GM21786 (cell line): ENCODE data around the gene TRMO.
"Not testable (repeated sequence)": the region's sequence is repeated elsewhere in the genome, so short reads cannot be mapped to it uniquely, and the experiment has no call there.

Experiments
- ATAC-seq: cut with Tn5 transposase; IDR thresholded peaks from one replicate; pipeline ENCODE4 v1.9.1; 2021; ENCODE audit not compliant: unreplicated experiment

Gene TRMO, protein sequence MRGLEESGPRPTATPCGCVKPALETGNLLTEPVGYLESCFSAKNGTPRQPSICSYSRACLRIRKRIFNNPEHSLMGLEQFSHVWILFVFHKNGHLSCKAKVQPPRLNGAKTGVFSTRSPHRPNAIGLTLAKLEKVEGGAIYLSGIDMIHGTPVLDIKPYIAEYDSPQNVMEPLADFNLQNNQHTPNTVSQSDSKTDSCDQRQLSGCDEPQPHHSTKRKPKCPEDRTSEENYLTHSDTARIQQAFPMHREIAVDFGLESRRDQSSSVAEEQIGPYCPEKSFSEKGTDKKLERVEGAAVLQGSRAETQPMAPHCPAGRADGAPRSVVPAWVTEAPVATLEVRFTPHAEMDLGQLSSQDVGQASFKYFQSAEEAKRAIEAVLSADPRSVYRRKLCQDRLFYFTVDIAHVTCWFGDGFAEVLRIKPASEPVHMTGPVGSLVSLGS

DNA sequence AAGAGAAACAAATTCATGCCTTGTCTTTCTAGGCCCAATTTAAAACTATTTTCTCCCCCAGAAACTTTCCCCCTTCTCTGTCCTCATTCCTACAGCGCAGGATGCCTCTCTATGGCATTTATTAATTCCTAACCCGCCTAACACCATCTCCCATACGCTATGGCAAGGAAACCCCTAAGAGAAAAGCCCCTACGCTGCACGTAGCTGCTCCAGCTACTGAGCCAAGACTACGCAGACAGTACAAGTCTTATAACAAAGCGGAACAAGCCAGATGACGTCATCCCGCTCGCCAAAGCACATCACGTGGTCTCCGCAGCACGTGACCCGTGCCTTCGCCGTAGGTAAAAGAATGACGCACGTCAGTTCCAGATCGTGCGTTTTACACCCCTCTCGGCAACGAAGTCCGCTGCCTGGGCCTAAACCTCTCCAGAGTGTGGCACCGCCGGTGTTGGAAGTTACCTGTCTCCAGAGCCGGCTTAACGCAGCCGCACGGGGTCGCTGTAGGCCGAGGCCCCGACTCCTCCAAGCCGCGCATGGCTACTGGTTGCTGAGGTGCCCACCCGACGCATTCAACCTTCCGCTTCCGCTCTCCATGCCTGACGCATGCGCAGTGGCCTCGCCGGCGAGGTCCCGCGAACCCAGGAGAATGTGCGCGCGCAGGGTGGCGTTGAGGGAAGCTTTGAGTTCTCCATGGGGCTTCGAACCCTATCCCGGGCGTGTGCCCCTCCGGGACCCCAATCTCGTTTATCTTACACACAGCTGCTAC, at the start of gene TRMO:
TRMO (minus strand) TSS at position 542 of the 766 bp plus-strand sequence; CDS start at position 535, 7 bp downstream.
- ATAC-seq, result peak; percentile 80

DNA sequence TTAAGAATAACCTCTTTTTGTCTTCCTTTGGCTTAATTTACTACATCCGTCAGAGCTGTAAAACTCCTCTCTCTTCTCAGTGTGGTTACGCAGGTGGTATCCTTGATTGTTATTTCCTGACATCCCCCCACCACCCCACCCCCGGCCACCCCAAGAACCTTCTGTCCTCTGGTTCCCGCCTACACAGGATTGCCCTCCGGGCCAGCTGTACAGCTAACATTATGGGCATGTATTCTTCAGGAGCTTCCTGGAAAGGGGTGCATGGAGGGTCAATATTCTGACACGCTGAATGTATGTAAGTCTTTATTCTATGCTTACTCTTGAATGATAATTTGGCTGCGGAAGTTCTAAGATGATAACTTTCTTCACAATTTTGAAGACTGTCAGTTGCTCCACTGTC, 47.9 kb upstream of the TRMO start:
- ATAC-seq, result no peak

DNA sequence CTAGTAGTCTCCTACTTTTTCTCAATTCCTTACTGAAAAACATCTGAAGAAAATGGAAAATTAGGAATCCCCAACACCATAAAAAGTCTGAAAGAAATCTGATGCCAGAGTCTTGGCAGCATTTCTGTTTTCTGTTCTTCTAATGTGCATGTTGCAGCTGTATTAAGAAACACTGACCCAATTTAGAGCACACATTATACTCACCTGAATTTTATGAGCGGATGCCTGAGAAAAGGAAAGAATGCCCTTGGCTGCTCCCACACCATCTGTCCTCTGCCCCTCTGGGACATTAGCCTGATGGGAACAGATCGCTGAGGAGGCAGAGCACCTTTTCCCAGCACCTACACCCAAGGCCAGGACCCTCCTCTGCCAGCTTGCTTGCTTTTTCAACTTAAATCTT, 46.7 kb upstream of the TRMO start:
- no peak for ATAC-seq

DNA sequence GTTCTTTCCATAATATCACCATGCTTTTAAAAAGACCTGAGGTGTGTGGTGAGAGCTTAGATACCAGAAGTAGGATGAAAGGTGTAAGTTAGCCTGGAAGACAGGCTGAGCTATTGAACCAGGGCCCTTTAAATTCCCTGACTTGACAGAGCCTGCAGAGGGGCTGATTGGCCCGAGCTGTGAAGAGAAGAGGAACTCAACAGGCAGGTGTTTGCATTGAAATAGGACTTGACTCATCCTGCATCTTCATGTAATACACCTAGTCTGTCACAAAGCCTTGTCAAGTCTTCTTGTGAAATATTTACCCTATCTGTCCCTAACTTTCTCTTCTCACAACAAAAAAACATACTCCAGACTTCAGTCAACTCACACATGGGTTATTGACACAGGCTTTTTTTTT, 44.2 kb upstream of the TRMO start:
- ATAC-seq, result no peak

DNA sequence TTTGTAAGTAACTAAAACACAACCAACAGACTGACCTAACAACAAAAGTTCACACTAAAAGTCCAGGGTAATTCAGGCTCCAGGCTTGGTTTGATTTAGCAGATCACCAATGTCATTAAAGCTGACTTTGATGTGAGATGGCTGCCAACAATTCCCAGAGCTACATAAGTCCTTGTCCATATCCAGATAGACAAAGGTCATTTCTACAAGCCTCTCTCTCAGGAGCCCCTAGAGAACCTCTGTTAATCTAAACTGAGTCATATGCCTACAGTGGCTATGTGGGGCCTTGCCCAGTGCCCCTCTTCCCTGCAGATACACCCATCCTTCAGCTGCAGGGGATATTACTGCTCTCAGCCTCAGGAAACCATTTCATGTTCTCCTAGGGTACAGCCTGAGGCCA, 42.6 kb upstream of the TRMO start:
- no peak for ATAC-seq

DNA sequence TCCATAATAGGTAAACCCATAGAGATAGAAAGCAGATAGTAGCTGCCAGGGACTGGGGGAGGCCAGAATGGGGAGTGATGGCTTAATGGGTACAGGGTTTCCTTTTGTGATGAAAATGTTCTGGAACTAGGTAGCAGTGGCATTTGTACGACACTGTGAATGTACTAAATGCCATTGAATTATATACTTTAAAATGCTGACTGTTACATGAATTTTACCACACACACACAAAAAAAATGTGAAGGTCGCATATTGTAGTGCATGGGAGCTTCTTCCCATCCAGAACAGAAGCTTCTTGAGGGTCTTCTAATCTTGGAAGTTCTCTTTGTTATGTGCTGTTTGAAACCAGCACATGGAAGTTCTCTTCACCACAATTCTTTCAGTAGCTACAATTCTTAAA, 40.9 kb upstream of the TRMO start:
- ATAC-seq, result no peak

DNA sequence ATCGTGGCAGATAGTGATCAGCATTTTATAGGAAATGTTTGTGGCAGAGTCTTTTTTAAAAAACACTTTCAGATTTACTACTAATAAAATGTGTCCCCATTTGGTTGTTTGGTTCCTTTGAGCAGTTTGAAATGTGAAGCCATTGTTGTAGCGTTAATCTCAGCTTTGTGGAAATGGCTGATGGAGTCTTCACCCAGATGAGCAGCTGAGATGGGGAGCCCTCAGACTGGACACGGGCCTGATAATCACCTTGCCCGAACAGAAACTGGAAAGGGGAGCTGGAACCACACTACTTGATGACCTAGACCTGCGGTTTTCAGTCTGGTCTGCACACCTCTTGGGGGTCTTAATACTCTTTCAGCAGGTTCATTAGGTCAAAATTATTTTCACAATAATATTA, 40.3 kb upstream of the TRMO start:
- no peak for ATAC-seq

DNA sequence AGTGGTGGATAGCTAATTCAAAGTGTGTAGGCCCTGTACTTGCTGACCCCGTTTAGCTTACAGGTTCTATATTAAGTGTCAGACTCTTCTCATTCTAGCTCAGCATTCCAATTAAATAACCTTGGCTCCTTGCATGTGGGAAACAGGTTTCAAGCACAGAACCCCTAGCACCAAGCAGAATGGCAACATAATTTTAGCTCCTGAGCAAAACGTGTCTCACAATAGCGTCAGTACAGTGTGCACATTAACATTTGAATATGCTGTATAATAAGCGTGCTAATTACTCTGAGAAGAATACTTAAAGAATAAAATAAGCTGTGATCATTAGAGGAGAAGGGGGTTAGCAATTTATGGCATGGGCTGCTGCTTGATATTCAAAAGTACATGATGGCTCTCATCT, 39.8 kb upstream of the TRMO start:
- no peak for ATAC-seq

DNA sequence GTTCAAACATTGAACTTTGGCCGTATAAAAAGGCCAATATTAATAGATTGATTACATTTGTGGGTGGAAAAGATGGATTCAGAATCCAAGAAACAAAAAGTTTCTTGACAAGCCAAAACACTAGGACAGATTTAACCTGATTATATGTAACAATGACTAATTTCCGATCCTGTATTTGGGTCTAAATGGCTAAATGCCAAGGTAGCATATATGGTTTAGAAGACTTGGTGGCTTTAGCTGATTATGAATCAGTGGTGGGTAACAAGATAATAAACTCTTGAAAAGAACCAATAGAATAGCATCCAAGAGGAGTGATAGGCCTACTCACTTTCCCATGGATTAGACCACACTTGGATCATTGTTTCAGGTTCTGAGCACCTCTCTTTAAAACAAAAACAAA, 39.1 kb upstream of the TRMO start:
- ATAC-seq, result no peak

DNA sequence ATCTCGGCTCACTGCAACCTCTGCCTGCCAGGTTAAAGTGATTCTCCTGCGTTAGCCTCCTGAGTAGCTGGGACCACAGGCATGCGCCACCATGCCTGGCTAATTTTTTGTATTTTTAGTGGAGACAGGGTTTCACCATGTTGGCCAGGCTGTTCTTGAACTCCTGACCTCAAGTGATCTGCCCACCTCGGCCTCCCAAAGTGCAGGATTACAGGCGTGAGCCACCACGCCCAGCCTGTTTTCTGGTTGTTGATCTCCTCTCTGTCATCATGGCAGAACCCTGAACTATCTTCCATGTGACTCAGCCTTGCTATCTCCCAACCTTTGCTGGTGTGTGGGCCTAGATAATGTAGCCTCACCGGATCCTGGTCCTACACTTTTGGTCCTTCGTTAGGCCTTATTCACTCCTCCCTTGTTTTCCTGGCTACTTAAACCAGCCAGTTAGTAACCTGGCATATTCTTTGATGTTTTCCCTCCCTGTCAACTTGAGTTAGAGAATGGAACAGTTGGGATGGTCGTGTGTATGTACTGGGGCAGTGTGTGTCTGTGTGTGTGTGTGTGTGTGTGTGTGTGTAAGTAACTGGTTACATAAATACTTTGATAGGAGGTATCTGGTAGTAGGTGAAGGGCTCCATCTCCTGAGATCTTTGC, 38.5 kb upstream of the TRMO start:
- ATAC-seq, result not testable (repeated sequence)

DNA sequence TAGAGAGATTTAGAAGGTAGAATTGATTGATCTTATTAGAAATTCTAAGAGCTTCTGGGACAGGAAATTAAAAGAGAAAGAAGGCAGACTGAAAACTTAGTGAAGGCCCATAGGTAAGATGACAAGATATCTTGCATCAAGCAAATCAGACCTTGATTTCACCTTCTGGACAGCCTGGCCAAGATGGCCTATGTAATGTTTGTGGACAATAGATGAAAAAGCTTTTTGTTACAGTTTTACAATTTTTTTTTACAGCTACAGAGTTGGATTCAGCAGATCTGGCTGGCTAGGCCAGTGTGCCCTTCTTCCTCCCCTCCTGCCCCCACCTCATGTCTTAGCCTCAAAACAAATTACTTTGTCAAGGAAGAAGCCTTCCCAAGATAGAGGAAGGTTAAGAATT, 37.3 kb upstream of the TRMO start:
- no peak for ATAC-seq

DNA sequence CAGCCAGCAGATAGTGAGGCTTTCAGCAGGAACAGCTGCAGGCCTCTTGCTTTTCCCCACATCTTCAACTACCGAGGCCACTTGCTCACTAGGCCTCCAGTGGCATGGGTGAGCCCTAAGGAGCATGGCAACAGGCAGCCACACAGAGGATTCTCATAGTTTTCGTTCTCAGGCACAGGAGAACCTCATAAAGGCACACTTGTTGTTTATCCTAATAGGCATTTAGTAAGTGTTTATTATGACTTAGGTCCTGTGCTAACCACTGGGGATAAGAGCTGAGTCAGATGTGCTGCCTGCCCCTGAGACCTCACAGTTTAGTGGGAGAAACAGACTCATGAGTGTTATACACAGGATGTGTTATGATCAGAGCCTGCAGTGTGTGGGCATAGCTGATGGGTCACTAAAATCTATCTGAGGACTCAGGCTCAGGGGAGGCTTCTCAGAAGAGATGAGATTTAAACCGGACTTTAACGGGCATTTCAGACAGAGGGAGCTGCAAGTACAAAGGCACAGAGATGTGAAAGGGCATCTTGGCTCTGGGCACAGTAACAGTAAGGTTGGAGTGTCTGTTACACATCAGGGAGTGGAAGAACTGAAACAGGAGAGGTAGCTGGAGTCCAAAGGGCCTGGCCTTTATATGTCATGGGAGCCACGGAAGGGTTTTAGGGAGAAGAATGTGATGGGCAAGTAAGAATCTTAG, 36.7 kb upstream of the TRMO start:
- no peak for ATAC-seq

DNA sequence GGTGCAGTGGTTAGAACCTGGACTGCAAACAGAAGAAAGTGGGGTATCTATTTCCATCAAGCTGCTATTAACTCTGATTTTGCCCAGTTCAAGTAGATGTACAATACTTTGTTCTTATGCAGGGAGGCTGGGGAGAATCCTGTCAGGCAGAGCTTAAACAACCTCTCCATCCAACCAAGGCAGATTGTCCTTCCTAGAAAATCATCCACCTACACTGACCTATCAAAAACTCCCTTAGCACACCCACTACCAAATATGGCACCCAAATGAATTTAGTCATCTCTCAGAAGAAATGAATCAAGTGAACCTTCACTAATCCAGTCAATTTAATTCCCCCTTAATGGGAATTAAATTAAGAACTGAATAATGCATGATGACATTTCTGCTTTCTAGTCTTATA, 34.0 kb upstream of the TRMO start:
- no peak for ATAC-seq

DNA sequence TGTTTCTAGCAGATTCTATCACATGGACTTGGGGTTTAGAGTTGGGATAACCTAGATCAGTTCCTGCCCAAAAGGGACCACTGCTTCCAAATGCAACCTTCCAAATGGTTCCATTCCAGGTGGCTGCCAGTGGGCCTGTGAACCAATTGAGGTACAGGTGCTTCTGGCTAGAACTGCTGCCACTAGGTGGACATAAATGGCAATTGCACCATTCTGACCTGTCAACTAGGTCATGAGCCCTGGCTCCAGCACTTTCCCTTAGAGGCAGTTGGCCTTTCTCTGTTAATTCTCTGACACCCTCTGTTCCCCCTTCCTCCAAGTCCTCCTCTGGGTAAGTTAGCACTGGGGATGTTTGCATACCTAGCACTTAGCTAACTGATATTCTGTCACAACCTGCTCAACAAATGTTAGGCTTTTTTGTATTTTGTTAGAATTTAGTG, 32.3 kb upstream of the TRMO start:
- peak; percentile 86 for ATAC-seq

DNA sequence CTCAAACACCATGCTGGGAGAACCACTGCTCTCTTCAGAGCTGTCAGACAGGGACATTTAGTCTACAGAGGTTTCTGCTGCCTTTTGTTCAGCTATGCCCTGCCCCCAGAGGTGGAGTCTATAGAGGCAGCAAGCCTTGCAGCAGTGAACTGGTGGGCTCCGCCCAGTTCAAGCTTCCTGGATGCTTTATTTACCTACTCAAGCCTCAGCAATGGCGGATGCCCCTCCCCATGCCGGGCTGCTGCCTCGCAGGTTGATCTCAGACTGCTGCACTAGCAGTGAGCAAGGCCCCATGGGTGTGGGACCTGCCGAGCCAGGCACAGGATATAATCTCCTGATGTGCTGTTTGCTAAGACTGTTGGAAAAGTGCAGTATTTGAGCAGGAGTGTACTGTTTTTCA, 28.6 kb upstream of the TRMO start:
- not testable (repeated sequence) for ATAC-seq

DNA sequence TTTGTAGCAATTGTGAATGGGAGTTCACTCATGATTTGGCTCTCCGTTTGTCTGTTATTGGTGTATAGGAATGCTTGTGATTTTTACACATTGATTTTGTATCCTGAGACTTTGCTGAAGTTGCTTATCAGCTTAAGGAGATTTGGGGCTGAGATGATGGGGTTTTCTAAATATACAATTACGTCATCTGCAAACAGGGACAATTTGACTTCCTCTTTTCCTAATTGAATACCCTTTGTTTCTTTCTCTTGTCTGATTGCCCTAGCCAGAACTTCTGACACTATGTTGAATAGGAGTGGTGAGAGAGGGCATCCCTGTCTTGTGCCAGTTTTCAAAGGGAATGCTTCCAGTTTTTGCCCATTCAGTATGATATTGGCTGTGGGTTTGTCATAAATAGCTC, 24.8 kb upstream of the TRMO start:
- ATAC-seq, result not testable (repeated sequence)

DNA sequence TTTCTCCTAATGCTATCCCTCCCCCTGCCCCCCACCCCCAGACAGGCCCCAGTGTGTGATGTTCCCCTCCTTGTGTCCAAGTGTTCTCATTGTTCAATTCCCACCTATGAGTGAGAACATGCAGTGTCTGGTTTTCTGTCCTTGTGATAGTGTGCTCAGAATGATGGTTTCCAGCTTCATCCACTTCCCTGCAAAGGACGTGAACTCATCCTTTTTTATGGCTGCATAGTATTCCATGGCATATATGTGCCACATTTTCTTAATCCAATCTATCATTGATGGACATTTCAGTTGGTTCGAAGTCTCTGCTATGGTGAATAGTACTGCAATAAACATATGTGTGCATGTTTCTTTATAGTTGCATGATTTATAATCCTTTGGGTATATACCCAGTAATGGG, 23.2 kb upstream of the TRMO start:
- ATAC-seq, result not testable (repeated sequence)

DNA sequence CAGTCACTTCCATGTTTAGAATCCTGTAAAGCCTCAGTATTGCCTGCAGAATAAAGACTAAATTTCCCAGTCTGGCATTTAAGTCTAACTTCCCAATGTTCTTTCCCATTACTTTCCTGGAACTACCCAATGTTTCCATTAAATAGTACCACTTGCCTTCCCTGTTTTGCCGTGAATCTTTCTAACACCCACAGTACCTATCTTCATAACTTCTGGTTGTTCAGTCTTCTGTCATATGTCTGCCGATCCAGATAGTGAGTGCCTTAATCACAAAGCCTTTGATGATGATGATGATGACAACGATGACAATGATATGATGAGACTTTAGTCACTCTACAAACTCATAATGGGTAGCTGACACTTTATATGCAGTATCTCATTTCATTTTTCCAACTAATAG, 22.3 kb upstream of the TRMO start:
- ATAC-seq, result no peak

DNA sequence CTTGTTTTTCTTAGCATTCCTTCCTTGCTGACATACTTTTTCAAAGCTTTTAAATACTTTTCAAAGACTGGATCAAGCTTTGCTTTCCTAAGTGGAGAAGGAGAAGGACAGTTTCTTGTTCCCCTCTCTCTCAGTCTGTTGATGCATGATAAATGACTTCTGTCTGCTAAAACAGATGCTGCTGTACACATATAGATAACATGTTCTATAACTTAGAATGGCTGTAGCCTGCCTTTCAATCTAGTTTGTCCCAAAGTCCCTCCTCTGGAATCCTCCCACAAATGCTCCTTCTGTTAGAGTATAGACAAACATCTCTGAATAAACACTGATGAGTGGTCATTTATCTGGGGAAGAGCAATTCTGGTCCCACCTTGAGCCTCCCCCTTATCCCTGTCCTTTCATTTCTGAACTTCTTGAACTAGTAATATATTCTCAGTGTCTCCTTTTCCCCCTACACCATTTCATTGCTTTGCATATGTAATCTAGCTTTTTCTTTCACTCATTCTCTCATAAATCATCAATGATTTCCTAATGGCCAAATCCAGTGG, 21.1 kb upstream of the TRMO start:
- ATAC-seq, result no peak

DNA sequence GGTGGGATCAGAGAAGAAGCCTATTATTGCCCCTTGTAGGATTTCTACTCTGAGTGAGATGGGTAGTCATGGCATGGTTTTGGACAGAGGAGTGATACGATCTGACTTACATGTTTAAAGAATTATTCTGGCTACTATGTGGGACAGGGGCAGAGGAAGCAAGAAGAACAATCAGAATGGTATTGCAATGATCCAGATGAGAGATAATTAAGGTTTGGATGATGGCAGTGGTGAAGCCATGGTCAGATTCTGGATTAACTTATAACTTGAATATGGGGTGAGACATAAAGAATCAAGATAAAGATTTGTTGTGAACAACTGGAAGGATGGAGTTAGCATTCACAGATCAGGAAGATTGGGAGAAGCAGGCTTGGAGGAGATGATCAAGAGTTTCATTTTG, 19.0 kb upstream of the TRMO start:
- ATAC-seq, result no peak

DNA sequence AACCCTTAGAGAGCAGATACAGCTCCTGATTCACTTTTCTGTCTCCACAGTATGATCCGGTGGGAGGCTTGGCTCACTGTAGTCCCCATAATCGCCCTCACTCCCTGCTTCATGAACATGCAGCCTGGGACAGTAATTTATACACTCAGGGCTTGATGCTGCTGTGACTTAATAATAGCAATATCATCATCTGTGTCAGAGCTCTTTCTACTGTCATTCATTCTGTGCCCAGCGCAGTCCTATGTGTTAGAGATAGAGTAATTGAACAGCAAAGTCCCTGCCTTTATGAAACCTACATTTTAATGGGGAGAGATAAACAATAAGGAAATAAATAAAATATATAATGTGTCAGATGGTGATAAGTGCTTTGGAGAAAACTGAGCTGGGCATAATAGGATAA, 18.4 kb upstream of the TRMO start:
- ATAC-seq, result no peak
